ENCODE results near the gene SUGCT. TPM values are rescaled to one million over a fixed set of nuclear protein-coding genes. Genes with fewer than 3 reads are reported as not detected.

Gene SUGCT
- total and polyA plus RNA-seq, 12 donors = 8.4 to 96.4 (median 25.5) TPM

GRCh38 chr7:40316176-40316575 lies 181.4 kb downstream of the SUGCT start:
- TF ChIP-seq POLR2A (IDR thresholded peaks at IDR 0.05) (no peak), CTCF (IDR thresholded peaks at IDR 0.05) (no peak)
- Histone ChIP-seq H3K4me1 (replicated peaks in 1 of 2) (no peaks in the 10 kb centered on the region), H3K36me3 (replicated peaks in 1 of 2) (no peaks in the 10 kb centered on the region), H3K4me3 (no peak overlapping the region), H3K27me3 (no peaks in the 10 kb centered on the region), H3K9me3 (replicated peaks in 1 of 3) (no peaks in the 10 kb centered on the region), H3K27ac (no peak overlapping the region)
- no peak for DNase-seq
- 78 to 81% (median 80%) methylated on average over 3 of the region's 3 CpGs for WGBS, 4 donors
- intact Hi-C loops (cut with DNase I) = no loop called here

GRCh38 chr7:40324914-40325313 lies 190.1 kb downstream of the SUGCT start:
- H3K27ac ChIP-seq = no peak overlapping the region
- H3K36me3 ChIP-seq (replicated peaks in 1 of 2) = no peaks in the 10 kb centered on the region
- no peaks in the 10 kb centered on the region for H3K27me3 ChIP-seq
- no peaks in the 10 kb centered on the region for H3K9me3 ChIP-seq (replicated peaks in 1 of 3)
- intact Hi-C loops (cut with DNase I) = loop anchor here in 1 of 2 donors (10.0 kb wide), 2 partner anchors 280 to 1400 kb away; no protein-coding TSS in a partner anchor
- DNase-seq = no peak
- no peaks in the 10 kb centered on the region for H3K4me1 ChIP-seq (replicated peaks in 1 of 2)
- no peak overlapping the region for H3K4me3 ChIP-seq
- TF ChIP-seq CTCF (IDR thresholded peaks at IDR 0.05) (no peak), POLR2A (IDR thresholded peaks at IDR 0.05) (no peak)

GRCh38 chr7:40327113-40327512 lies 192.3 kb downstream of the SUGCT start:
- Histone ChIP-seq H3K9me3 (replicated peaks in 1 of 3) (no peaks in the 10 kb centered on the region), H3K36me3 (replicated peaks in 1 of 2) (no peaks in the 10 kb centered on the region), H3K4me1 (replicated peaks in 1 of 2) (no peaks in the 10 kb centered on the region), H3K27me3 (no peaks in the 10 kb centered on the region), H3K4me3 (no peak overlapping the region), H3K27ac (no peak overlapping the region)
- intact Hi-C loops (cut with DNase I) = loop anchor here in 1 of 2 donors (10.0 kb wide), 2 partner anchors 278 to 1398 kb away; no protein-coding TSS in a partner anchor
- TF ChIP-seq CTCF (IDR thresholded peaks at IDR 0.05) = no peak
- no peak for TF ChIP-seq POLR2A (IDR thresholded peaks at IDR 0.05)
- WGBS, 4 donors = 91 to 95% (median 93%) methylated on average over 2 of the region's 2 CpGs
- no peak for DNase-seq

GRCh38 chr7:40327873-40328272 lies 193.1 kb downstream of the SUGCT start:
- no peak overlapping the region for H3K4me3 ChIP-seq
- no peaks in the 10 kb centered on the region for H3K9me3 ChIP-seq (replicated peaks in 1 of 3)
- no peaks in the 10 kb centered on the region for H3K36me3 ChIP-seq (replicated peaks in 1 of 2)
- no peak overlapping the region for H3K27ac ChIP-seq
- no peaks in the 10 kb centered on the region for H3K4me1 ChIP-seq (replicated peaks in 1 of 2)
- TF ChIP-seq CTCF (IDR thresholded peaks at IDR 0.05) (no peak), POLR2A (IDR thresholded peaks at IDR 0.05) (no peak)
- intact Hi-C loops (cut with DNase I) = loop anchor here in 1 of 2 donors (10.0 kb wide), 2 partner anchors 277 to 1397 kb away; no protein-coding TSS in a partner anchor
- DNase-seq = no peak
- no peaks in the 10 kb centered on the region for H3K27me3 ChIP-seq
